ENCODE measurements around the gene POP7.
A peak's percentile ranks its signal among the peaks of the same experiment; 100 is the strongest.
"Not testable (repeated sequence)": the region's sequence is repeated elsewhere in the genome, so short reads cannot be mapped to it uniquely, and the experiment has no call there.

POP7 gene

GRCh38 chr7:100696123-100696521, 9.8 kb upstream of the POP7 start:
- TF ChIP-seq, protein P1, sequence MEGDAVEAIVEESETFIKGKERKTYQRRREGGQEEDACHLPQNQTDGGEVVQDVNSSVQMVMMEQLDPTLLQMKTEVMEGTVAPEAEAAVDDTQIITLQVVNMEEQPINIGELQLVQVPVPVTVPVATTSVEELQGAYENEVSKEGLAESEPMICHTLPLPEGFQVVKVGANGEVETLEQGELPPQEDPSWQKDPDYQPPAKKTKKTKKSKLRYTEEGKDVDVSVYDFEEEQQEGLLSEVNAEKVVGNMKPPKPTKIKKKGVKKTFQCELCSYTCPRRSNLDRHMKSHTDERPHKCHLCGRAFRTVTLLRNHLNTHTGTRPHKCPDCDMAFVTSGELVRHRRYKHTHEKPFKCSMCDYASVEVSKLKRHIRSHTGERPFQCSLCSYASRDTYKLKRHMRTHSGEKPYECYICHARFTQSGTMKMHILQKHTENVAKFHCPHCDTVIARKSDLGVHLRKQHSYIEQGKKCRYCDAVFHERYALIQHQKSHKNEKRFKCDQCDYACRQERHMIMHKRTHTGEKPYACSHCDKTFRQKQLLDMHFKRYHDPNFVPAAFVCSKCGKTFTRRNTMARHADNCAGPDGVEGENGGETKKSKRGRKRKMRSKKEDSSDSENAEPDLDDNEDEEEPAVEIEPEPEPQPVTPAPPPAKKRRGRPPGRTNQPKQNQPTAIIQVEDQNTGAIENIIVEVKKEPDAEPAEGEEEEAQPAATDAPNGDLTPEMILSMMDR (conservative IDR thresholded peaks at IDR 0.05; ENCODE audit: low read depth, low read length), result no peak
- no peak for DNase-seq (ENCODE audit: low read depth)
- no peak overlapping the region for H3K4me3 ChIP-seq (ENCODE audit: low read length)

DNA sequence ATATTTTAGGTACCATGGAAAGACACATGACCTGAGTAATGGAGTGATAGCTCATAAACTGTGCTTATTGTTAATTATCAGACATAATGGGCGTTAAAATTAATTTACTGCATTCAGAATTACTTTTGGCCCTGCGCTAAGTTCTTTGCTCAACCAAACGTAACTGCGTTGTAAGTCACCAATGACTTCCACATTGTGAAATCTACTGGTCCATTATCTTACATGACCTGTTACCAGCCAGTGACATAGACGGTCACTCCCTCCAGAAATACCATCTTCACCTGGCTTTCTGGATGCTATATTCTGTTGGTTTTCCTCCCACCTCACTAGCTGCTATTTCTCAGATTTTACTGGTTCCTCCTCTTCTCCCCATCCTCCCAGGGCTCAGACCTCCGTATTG, 6.9 kb upstream of the POP7 start:
- TF ChIP-seq, protein P1 (conservative IDR thresholded peaks at IDR 0.05; ENCODE audit: low read depth, low read length), result no peak
- no peak overlapping the region for H3K4me3 ChIP-seq (ENCODE audit: low read length)
- no peak for DNase-seq (ENCODE audit: low read depth)

DNA sequence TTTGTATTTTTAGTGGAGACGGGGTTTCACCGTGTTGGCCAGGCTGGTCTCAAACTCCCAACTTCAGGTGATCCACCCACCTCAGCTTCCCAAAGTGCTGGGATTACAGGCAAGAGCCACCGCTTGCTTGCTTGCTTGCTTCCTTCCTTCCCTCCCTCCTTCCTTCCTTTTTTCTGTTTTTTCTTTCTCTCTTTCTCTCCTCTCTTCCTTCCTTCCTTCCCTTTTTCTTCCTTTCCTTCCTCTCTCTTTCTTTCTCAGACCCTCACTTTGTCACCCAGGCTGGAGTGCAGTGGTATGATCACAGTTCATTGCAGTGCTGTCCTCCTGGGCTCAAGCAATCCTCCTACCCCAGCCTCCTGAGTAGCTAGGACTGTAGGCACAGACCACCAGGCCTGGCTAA, 4.8 kb upstream of the POP7 start:
- not testable (repeated sequence) for DNase-seq (ENCODE audit: low read depth); H3K4me3 ChIP-seq (ENCODE audit: low read length)

- peak overlapping the region; percentile 87 for H3K4me3 ChIP-seq (ENCODE audit: low read length)
- no peak for DNase-seq (ENCODE audit: low read depth)
- TF ChIP-seq, protein P1 (conservative IDR thresholded peaks at IDR 0.05; ENCODE audit: low read depth, low read length), result peak; percentile 91
These were observed 585 bp upstream of the POP7 start for GRCh38 chr7:100705320-100705752.

GRCh38 chr7:100706672-100707311, 871 bp downstream of the POP7 start:
- DNase-seq (ENCODE audit: low read depth), result no peak
- TF ChIP-seq, protein P1 (conservative IDR thresholded peaks at IDR 0.05; ENCODE audit: low read depth, low read length), result no peak

GRCh38 chr7:100708395-100708794, 2.5 kb downstream of the POP7 start:
- TF ChIP-seq, protein P1 (conservative IDR thresholded peaks at IDR 0.05; ENCODE audit: low read depth, low read length), result no peak

More at GRCh38 chr7:100706672-100707311, 871 bp downstream of the POP7 start:
- peak overlapping the region; percentile 87 for H3K4me3 ChIP-seq (ENCODE audit: low read length)

GRCh38 chr7:100710452-100710851, 4.5 kb downstream of the POP7 start:
- DNase-seq (ENCODE audit: low read depth), result no peak

More at GRCh38 chr7:100708395-100708794, 2.5 kb downstream of the POP7 start:
- H3K4me3 ChIP-seq (ENCODE audit: low read length), result no peak overlapping the region
- no peak for DNase-seq (ENCODE audit: low read depth)

More at GRCh38 chr7:100710452-100710851, 4.5 kb downstream of the POP7 start:
- TF ChIP-seq, protein P1 (conservative IDR thresholded peaks at IDR 0.05; ENCODE audit: low read depth, low read length), result no peak
- H3K4me3 ChIP-seq (ENCODE audit: low read length), result no peak overlapping the region
